HCT116 (cell line): ENCODE results near the gene MBTPS1. TPM values are rescaled to one million over a fixed set of nuclear protein-coding genes. Genes with fewer than 3 reads are reported as not detected.

Experiments
- ATAC-seq: fragments of 200-7000 bp; cut with Tn5 transposase; 2 replicates; pipeline ENCODE4 v1.9.1; 2020; ENCODE audit warnings: mild to moderate bottlenecking, moderate library complexity
- BruUV-seq: library from RNA; stranded (reverse); fragments of 400-500 nt; replicated peaks from 2 replicates; lab custom pipeline; 2021; lab: Mats Ljungman, UMichigan
- CTCF ChIA-PET: fragments of 300-600 bp; sonication (Branson Sonifier 250); formaldehyde crosslinking; loops from one replicate; lab custom pipeline; 2021; ENCODE audit warnings: antibody characterized with exemption; lab: Charles Lee
- POLR2A ChIA-PET: fragments of 300-600, 350-600 bp; sonication (Branson Sonifier 250); formaldehyde crosslinking; loops from one replicate; lab custom pipeline; 2021; ENCODE audit warnings: antibody characterized with exemption; lab: Charles Lee
- RAD21 ChIA-PET, 2 experiments: fragments of 300-600 bp; sonication (Branson Sonifier 250); formaldehyde crosslinking; loops; one replicate each; lab custom pipeline; 2023; ENCODE audit warnings: low total read pairs in 2 of 2; ENCODE audit not compliant: uncharacterized antibody in 2 of 2, unreplicated experiment in 2 of 2, low non-redundant PET in 1 of 2; lab: Charles Lee
- DNase-seq: peaks from one replicate; pipeline ENCODE4 v3.0.0-alpha.2; 2010; ENCODE audit warnings: low read depth, low spot score
- H2AFZ ChIP-seq: fragments of 200-600 bp; shearing (Covaris generic), sonication (generic); 2 replicates; pipeline ENCODE4 v1.6.1; 2017; ENCODE audit warnings: low read depth, mixed run types, mixed read lengths, antibody characterized with exemption, low read length; ENCODE audit not compliant: poor library complexity, severe bottlenecking
- H3K27ac ChIP-seq: 2 replicates; pipeline ENCODE4 v1.5.1; 2012; ENCODE audit warnings: low read depth, low read length
- H3K27me3 ChIP-seq: fragments of 200-600 bp; sonication (generic); 2 replicates; pipeline ENCODE4 v1.6.1; 2016; ENCODE audit warnings: mixed run types, low read length, mixed read lengths; ENCODE audit not compliant: insufficient read depth
- H3K36me3 ChIP-seq, 2 experiments: fragments of 200-500 bp in 1 of 2; fragments of 200-600 bp in 1 of 2; sonication (Bioruptor generic) in 1 of 2; sonication (generic) in 1 of 2; 2 replicates each; pipeline versions ENCODE4 v1.5.1 to v1.6.1; 2014 to 2016; ENCODE audit warnings: low read length in 2 of 2, inconsistent platforms in 1 of 2, mixed read lengths in 1 of 2, mixed run types in 1 of 2; ENCODE audit not compliant: insufficient read depth in 2 of 2, control insufficient read depth in 1 of 2
- H3K4me1 ChIP-seq, 2 experiments: fragments of 200-600 bp in 1 of 2; sonication (generic) in 1 of 2; 2 replicates each; pipeline versions ENCODE4 v1.5.1 to v1.6.1; 2012 to 2017; ENCODE audit warnings: low read length in 2 of 2, inconsistent platforms in 1 of 2, mild to moderate bottlenecking in 1 of 2, mixed read lengths in 1 of 2, mixed run types in 1 of 2, moderate library complexity in 1 of 2; ENCODE audit not compliant: insufficient read depth in 2 of 2, control insufficient read depth in 1 of 2
- H3K4me2 ChIP-seq: fragments of 200-600 bp; sonication (generic); 2 replicates; pipeline ENCODE4 v1.6.1; 2017; ENCODE audit warnings: mixed run types, low read length, mixed read lengths
- H3K4me3 ChIP-seq, 2 experiments: fragments of 200-600 bp in 1 of 2; sonication (generic) in 1 of 2; replicated peaks in 1 of 2; 2 replicates each; pipeline ENCODE4 v1.5.1; 2011 to 2016; ENCODE audit warnings: low read length in 2 of 2, control low read depth in 1 of 2, low read depth in 1 of 2, mild to moderate bottlenecking in 1 of 2, mixed read lengths in 1 of 2, mixed run types in 1 of 2
- H3K79me2 ChIP-seq: fragments of 200-600 bp; sonication (generic); 2 replicates; pipeline ENCODE4 v1.6.1; 2017; ENCODE audit warnings: mild to moderate bottlenecking, mixed run types, low read length, moderate library complexity, mixed read lengths; ENCODE audit not compliant: insufficient read depth
- H3K9ac ChIP-seq: fragments of 200-600 bp; sonication (generic); 2 replicates; pipeline ENCODE4 v1.6.1; 2016; ENCODE audit warnings: low read length, mixed read lengths
- H3K9me2 ChIP-seq: fragments of 200-600 bp; sonication (generic), shearing (Covaris generic); 2 replicates; pipeline ENCODE4 v1.6.1; 2017; ENCODE audit warnings: mixed run types, mild to moderate bottlenecking, moderate library complexity; ENCODE audit not compliant: insufficient read depth
- H3K9me3 ChIP-seq, 2 experiments: fragments of 200-500 bp in 1 of 2; fragments of 200-600 bp in 1 of 2; sonication (Bioruptor generic) in 1 of 2; sonication (generic) in 1 of 2; 2 replicates each; pipeline ENCODE4 v1.6.1; 2014 to 2017; ENCODE audit warnings: low read length in 2 of 2, mixed read lengths in 2 of 2, inconsistent platforms in 1 of 2, low read depth in 1 of 2, mild to moderate bottlenecking in 1 of 2, mixed run types in 1 of 2, moderate library complexity in 1 of 2; ENCODE audit not compliant: control insufficient read depth in 1 of 2, insufficient read depth in 1 of 2
- H4K20me1 ChIP-seq: fragments of 200-600 bp; sonication (generic), shearing (Covaris generic); 2 replicates; pipeline ENCODE4 v1.6.1; 2017; ENCODE audit warnings: mixed run types, mild to moderate bottlenecking, moderate library complexity; ENCODE audit not compliant: insufficient read depth
- ATF3 ChIP-seq: IDR thresholded peaks from 2 replicates; pipeline ENCODE4 v1.6.1; 2012
- YY1 ChIP-seq: IDR thresholded peaks from 2 replicates; pipeline ENCODE4 v1.6.1; 2011; ENCODE audit warnings: low read length, low read depth, moderate library complexity, mild to moderate bottlenecking; ENCODE audit not compliant: insufficient replicate concordance; ENCODE audit errors: extremely low read depth
- ZBTB33 ChIP-seq: IDR thresholded peaks from 2 replicates; pipeline ENCODE4 v1.6.1; 2011; ENCODE audit warnings: mild to moderate bottlenecking, low read length, moderate library complexity; ENCODE audit not compliant: insufficient replicate concordance; ENCODE audit errors: extremely low read depth
- intact Hi-C: fragments of 100-400 bp; cut with micrococcal nuclease; formaldehyde crosslinking; loops from 2 replicates; pipeline ENCODE4 v1.10.0; 2022
- total RNA-seq: library from RNA; stranded (reverse); gene quantifications from one replicate; pipeline ENCODE4 v1.2.1, GENCODE V29; 2021; ENCODE audit not compliant: unreplicated experiment

MBTPS1 gene
- total RNA-seq, 1 experiment from 2014 or later: 111 TPM

GRCh38 chr16:84015399-84015798 is 101.3 kb downstream of the MBTPS1 start:
- ATAC-seq: no peak
- RAD21 ChIA-PET: no interaction called here

More at GRCh38 chr16:84015399-84015798, 101.3 kb downstream of the MBTPS1 start:
- no peak for TF ChIP-seq YY1
- no peak for TF ChIP-seq ZBTB33
- no peak for TF ChIP-seq ATF3
- Histone ChIP-seq H3K36me3 (no peaks in the 10 kb centered on the region), H3K4me1 (peaks cover 11 to 21% of the 10 kb centered on the region in 2 experiments), H3K4me2 (no peak overlapping the region), H3K9me3 (peaks cover 4 to 11% of the 10 kb centered on the region in 2 experiments; a peak in 2 of 4 replicates), H4K20me1 (no peaks in the 10 kb centered on the region), H3K79me2 (no peaks in the 10 kb centered on the region), H3K9me2 (no peaks in the 10 kb centered on the region), H3K4me3 (no peak overlapping the region), H3K27me3 (no peaks in the 10 kb centered on the region), H2AFZ (no peak overlapping the region), H3K27ac (no peak overlapping the region), H3K9ac (no peak overlapping the region)
- BruUV-seq: no TSS peak
- intact Hi-C loops: no loop called here
- DNase-seq: no peak
- CTCF ChIA-PET: interaction anchor here (0.6 to 0.8 kb wide), 2 partner anchors 59 to 141 kb away, joined by 3 to 4 read pairs; no protein-coding TSS in a partner anchor
- POLR2A ChIA-PET: no interaction called here
